H9 (cell line): ENCODE results near the gene ZNF547. TPM values are rescaled to one million over a fixed set of nuclear protein-coding genes. Genes with fewer than 3 reads are reported as not detected.

Experiments used
- DNase-seq: peaks from one replicate; pipeline ENCODE4 v3.0.0-alpha.2; 2017
- H2AFZ ChIP-seq: one replicate; pipeline ENCODE4 v1.6.1; 2013; ENCODE audit warnings: mild to moderate bottlenecking, low read length, control low read depth, moderate library complexity
- H2AK5ac ChIP-seq: 2 replicates; pipeline ENCODE4 v1.6.1; 2013; ENCODE audit warnings: low read length, control low read depth, mixed read lengths; ENCODE audit not compliant: insufficient read length
- H2BK120ac ChIP-seq: one replicate; pipeline ENCODE4 v1.6.1; 2013; ENCODE audit warnings: low read depth, mild to moderate bottlenecking, low read length, control low read depth, inconsistent platforms; ENCODE audit not compliant: poor library complexity, severe bottlenecking
- H2BK12ac ChIP-seq: 2 replicates; pipeline ENCODE4 v1.6.1; 2013; ENCODE audit warnings: low read length, control low read depth, mixed read lengths, low read depth; ENCODE audit not compliant: insufficient read length
- H2BK15ac ChIP-seq: 2 replicates; pipeline ENCODE4 v1.6.1; 2013; ENCODE audit warnings: low read depth, low read length, control low read depth
- H2BK20ac ChIP-seq: one replicate; pipeline ENCODE4 v1.6.1; 2013; ENCODE audit warnings: low read depth, mild to moderate bottlenecking, low read length, control low read depth, inconsistent platforms; ENCODE audit not compliant: poor library complexity, severe bottlenecking
- H2BK5ac ChIP-seq: 2 replicates; pipeline ENCODE4 v1.6.1; 2013; ENCODE audit warnings: low read length, control low read depth, mixed read lengths; ENCODE audit not compliant: insufficient read length
- H3K14ac ChIP-seq: 2 replicates; pipeline ENCODE4 v1.6.1; 2013; ENCODE audit warnings: low read length, control low read depth; ENCODE audit not compliant: insufficient read depth
- H3K18ac ChIP-seq: 2 replicates; pipeline ENCODE4 v1.6.1; 2013; ENCODE audit warnings: low read depth, mild to moderate bottlenecking, mixed read lengths, low read length, control low read depth; ENCODE audit not compliant: insufficient read length
- H3K23ac ChIP-seq: 2 replicates; pipeline ENCODE4 v1.6.1; 2013; ENCODE audit warnings: low read length, control low read depth, mixed read lengths, low read depth; ENCODE audit not compliant: insufficient read length
- H3K23me2 ChIP-seq: 2 replicates; pipeline ENCODE4 v1.6.1; 2013; ENCODE audit warnings: low read depth, mild to moderate bottlenecking, mixed read lengths, low read length, control low read depth; ENCODE audit not compliant: insufficient read length, poor library complexity, severe bottlenecking
- H3K27ac ChIP-seq: 2 replicates; pipeline ENCODE4 v1.5.1; 2013; ENCODE audit warnings: low read length, control low read depth, mixed read lengths, low read depth; ENCODE audit not compliant: insufficient read length
- H3K27me3 ChIP-seq: 2 replicates; pipeline ENCODE4 v1.6.1; 2013; ENCODE audit warnings: low read length, control low read depth, inconsistent platforms; ENCODE audit not compliant: insufficient read depth
- H3K4ac ChIP-seq: 2 replicates; pipeline ENCODE4 v1.6.1; 2013; ENCODE audit warnings: low read depth, mild to moderate bottlenecking, control low read depth, inconsistent platforms, low read length, moderate library complexity
- H3K4me1 ChIP-seq: 2 replicates; pipeline ENCODE4 v1.6.1; 2013; ENCODE audit warnings: low read length, control low read depth, inconsistent platforms; ENCODE audit not compliant: insufficient read depth
- H3K4me2 ChIP-seq: 2 replicates; pipeline ENCODE4 v1.6.1; 2013; ENCODE audit warnings: low read length, control low read depth, mixed read lengths; ENCODE audit not compliant: insufficient read length, insufficient read depth
- H3K56ac ChIP-seq: 2 replicates; pipeline ENCODE4 v1.6.1; 2013; ENCODE audit warnings: low read depth, mild to moderate bottlenecking, mixed read lengths, low read length, control low read depth; ENCODE audit not compliant: insufficient read length
- H3K79me1 ChIP-seq: 2 replicates; pipeline ENCODE4 v1.6.1; 2013; ENCODE audit warnings: low read depth, mild to moderate bottlenecking, moderate library complexity, low read length, control low read depth, inconsistent platforms; ENCODE audit not compliant: insufficient read depth, poor library complexity, severe bottlenecking
- H3K79me2 ChIP-seq: 2 replicates; pipeline ENCODE4 v1.6.1; 2013; ENCODE audit warnings: low read length, control low read depth, inconsistent platforms; ENCODE audit not compliant: insufficient read depth
- H3K9ac ChIP-seq: 2 replicates; pipeline ENCODE4 v1.6.1; 2013; ENCODE audit warnings: low read length, control low read depth, mixed read lengths; ENCODE audit not compliant: insufficient read length; ENCODE audit errors: extremely low read depth
- H3K9me3 ChIP-seq: one replicate; pipeline ENCODE4 v1.6.1; 2013; ENCODE audit warnings: low read depth, low read length, inconsistent platforms; ENCODE audit not compliant: control insufficient read depth
- H3T11ph ChIP-seq: one replicate; pipeline ENCODE4 v1.6.1; 2013; ENCODE audit warnings: mild to moderate bottlenecking, low read length, control low read depth, inconsistent platforms
- H4K20me1 ChIP-seq: one replicate; pipeline ENCODE4 v1.6.1; 2013; ENCODE audit not compliant: control insufficient read depth, insufficient read length, insufficient read depth
- H4K5ac ChIP-seq: 2 replicates; pipeline ENCODE4 v1.6.1; 2013; ENCODE audit warnings: low read depth, mild to moderate bottlenecking, mixed read lengths, low read length, control low read depth; ENCODE audit not compliant: insufficient read length
- H4K8ac ChIP-seq: replicated peaks from 2 replicates; pipeline ENCODE4 v1.6.1; 2013; ENCODE audit warnings: low read length, control low read depth, mixed read lengths, low read depth; ENCODE audit not compliant: insufficient read length
- H4K91ac ChIP-seq: 2 replicates; pipeline ENCODE4 v1.6.1; 2013; ENCODE audit warnings: low read depth, mild to moderate bottlenecking, moderate library complexity, mixed read lengths, low read length, control low read depth; ENCODE audit not compliant: insufficient read length
- H3K27ac Mint-ChIP-seq, 3 experiments: 2 replicates in 2 of 3; 3 replicates in 1 of 3; pipeline ENCODE4 v1.8.0; 2020 to 2021; ENCODE audit warnings: mixed read lengths in 3 of 3, mild to moderate bottlenecking in 1 of 3, moderate library complexity in 1 of 3
- H3K27me3 Mint-ChIP-seq: 2 replicates; pipeline ENCODE4 v1.8.0; 2021; ENCODE audit warnings: low read depth, mild to moderate bottlenecking, moderate library complexity, mixed read lengths
- H3K36me3 Mint-ChIP-seq, 3 experiments: 2 replicates in 2 of 3; 3 replicates in 1 of 3; pipeline ENCODE4 v1.8.0; 2020 to 2021; ENCODE audit warnings: low read depth in 3 of 3, mixed read lengths in 3 of 3; ENCODE audit not compliant: insufficient read depth in 1 of 3
- H3K4me1 Mint-ChIP-seq, 2 experiments: 2 replicates each; pipeline ENCODE4 v1.8.0; 2020; ENCODE audit warnings: mixed read lengths in 2 of 2
- H3K4me3 Mint-ChIP-seq, 2 experiments: 2 replicates in 1 of 2; 3 replicates in 1 of 2; pipeline ENCODE4 v1.8.0; 2020 to 2021; ENCODE audit warnings: mild to moderate bottlenecking in 2 of 2, mixed read lengths in 2 of 2, moderate library complexity in 1 of 2
- H3K9me3 Mint-ChIP-seq, 2 experiments: 2 replicates in 1 of 2; 3 replicates in 1 of 2; pipeline ENCODE4 v1.8.0; 2020; ENCODE audit warnings: mild to moderate bottlenecking in 2 of 2, mixed read lengths in 2 of 2, moderate library complexity in 1 of 2
- WGBS: extraction: QIAGEN DNeasy Blood & Tissue Kit; methylation state at CpG from one replicate; pipeline ENCODE4 v1.1.7; 2013; ENCODE audit warnings: missing lambda C conversion rate, low lambda C conversion rate, mixed read lengths; ENCODE audit not compliant: insufficient read length; ENCODE audit errors: extremely low coverage; 5-methylcytosine and 5-hydroxymethylcytosine counted together
- total RNA-seq: library from RNA; stranded (reverse); gene quantifications from 2 replicates; pipeline ENCODE4 v1.2.1, GENCODE V29; 2021
- TF ChIP-seq, protein P1 (sequence below): fragments of 200-600 bp; sonication (generic); conservative IDR thresholded peaks from 3 replicates; pipeline ENCODE4 v1.8.0; 2021; ENCODE audit warnings: antibody characterized with exemption, mild to moderate bottlenecking

The ZNF547 gene
- total RNA-seq, 1 experiment from 2014 or later = 3.8 TPM

GRCh38 chr19:57366776-57367175 lies 3.4 kb downstream of the ZNF547 start:
- no peak overlapping the region for H2BK20ac ChIP-seq
- H2BK120ac ChIP-seq = no peak overlapping the region
- no peak overlapping the region for H3T11ph ChIP-seq
- no peaks in the 10 kb centered on the region for H3K9me3 ChIP-seq
- H3K4me3 Mint-ChIP-seq = no peak overlapping the region
- H3K18ac ChIP-seq = no peak overlapping the region
- H2AFZ ChIP-seq = no peak overlapping the region
- H3K27me3 Mint-ChIP-seq = no peaks in the 10 kb centered on the region; the same call in 1 of the 2 replicates
- H2BK5ac ChIP-seq = no peak overlapping the region
- WGBS = no CpG with 5 or more reads among the region's 2 CpGs
- H3K27me3 ChIP-seq = no peaks in the 10 kb centered on the region
- no peak for DNase-seq
- H3K4me1 ChIP-seq = no peaks in the 10 kb centered on the region
- H3K79me2 ChIP-seq = peaks cover 4% of the 10 kb centered on the region; the same call in 1 of the 2 replicates
- peaks cover 9 to 11% of the 10 kb centered on the region in 2 experiments for H3K4me1 Mint-ChIP-seq
- TF ChIP-seq, protein P1, sequence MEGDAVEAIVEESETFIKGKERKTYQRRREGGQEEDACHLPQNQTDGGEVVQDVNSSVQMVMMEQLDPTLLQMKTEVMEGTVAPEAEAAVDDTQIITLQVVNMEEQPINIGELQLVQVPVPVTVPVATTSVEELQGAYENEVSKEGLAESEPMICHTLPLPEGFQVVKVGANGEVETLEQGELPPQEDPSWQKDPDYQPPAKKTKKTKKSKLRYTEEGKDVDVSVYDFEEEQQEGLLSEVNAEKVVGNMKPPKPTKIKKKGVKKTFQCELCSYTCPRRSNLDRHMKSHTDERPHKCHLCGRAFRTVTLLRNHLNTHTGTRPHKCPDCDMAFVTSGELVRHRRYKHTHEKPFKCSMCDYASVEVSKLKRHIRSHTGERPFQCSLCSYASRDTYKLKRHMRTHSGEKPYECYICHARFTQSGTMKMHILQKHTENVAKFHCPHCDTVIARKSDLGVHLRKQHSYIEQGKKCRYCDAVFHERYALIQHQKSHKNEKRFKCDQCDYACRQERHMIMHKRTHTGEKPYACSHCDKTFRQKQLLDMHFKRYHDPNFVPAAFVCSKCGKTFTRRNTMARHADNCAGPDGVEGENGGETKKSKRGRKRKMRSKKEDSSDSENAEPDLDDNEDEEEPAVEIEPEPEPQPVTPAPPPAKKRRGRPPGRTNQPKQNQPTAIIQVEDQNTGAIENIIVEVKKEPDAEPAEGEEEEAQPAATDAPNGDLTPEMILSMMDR = no peak
- no peak overlapping the region for H2BK12ac ChIP-seq
- H2BK15ac ChIP-seq = no peak overlapping the region
- no peak overlapping the region for H4K5ac ChIP-seq
- H4K91ac ChIP-seq = no peak overlapping the region
- no peak overlapping the region for H3K14ac ChIP-seq
- H3K9me3 Mint-ChIP-seq = no peaks in the 10 kb centered on the region
- H3K4me2 ChIP-seq = no peak overlapping the region
- H4K20me1 ChIP-seq = no peaks in the 10 kb centered on the region
- H3K9ac ChIP-seq = no peak overlapping the region
- peaks cover 2 to 4% (median 2%) of the 10 kb centered on the region in 3 experiments; a peak in 6 of 7 replicates for H3K36me3 Mint-ChIP-seq
- H3K56ac ChIP-seq = no peak overlapping the region
- no peak overlapping the region for H2AK5ac ChIP-seq
- peaks cover 5% of the 10 kb centered on the region for H3K23me2 ChIP-seq
- no peaks in the 10 kb centered on the region for H3K79me1 ChIP-seq
- no peak overlapping the region for H3K4ac ChIP-seq
- H4K8ac ChIP-seq = no peak overlapping the region
- no peak overlapping the region for H3K27ac ChIP-seq
- no peak overlapping the region for H3K23ac ChIP-seq
- no peak overlapping the region for H3K27ac Mint-ChIP-seq
